DMS79 (cell line): ENCODE data around the gene TMEM167A.
"Not testable (repeated sequence)": the region's sequence is repeated elsewhere in the genome, so short reads cannot be mapped to it uniquely, and the experiment has no call there.

Source experiments
- DNase-seq: peaks from one replicate; lab custom pipeline; 2025; lab: John Stamatoyannopoulos, UW

The TMEM167A gene

DNA sequence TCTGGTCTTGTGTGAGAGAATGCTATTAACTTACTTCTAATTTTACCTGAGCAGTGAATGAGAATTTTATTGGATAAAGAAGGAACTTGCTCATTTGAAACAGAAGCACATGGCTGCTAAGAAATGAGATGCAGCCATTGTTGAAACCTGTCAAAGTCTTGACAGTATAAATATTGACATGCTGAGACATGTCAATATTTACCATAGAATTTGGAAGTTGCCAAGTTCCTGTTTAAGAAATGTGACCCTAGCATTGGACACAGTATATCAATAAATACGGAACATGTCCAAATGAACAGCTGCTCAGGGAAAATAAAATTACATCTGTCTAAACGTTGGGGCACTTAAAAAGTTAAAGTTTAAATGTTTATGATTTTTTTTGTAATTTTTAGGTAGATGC is 7.9 kb upstream of the TMEM167A start:
- no peak for DNase-seq

DNA sequence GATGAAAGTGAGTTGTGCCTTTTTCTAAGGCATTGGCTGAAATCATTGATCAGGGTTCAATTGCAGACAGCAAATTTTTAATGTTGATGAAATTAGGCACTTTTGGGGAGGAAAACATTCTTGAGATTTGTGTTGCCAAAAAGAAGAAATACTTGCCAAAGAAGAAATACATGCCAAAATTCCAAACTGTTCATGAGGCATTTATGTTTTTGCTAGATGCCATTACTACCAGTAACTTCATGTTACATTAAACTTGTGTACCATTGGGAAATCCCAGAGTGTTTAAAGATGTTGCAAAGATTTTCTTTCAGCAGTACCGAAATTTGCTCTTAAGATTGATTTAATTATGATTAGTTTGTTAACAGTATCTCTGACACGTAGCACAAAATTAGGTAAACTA is 7.1 kb upstream of the TMEM167A start:
- no peak for DNase-seq

DNA sequence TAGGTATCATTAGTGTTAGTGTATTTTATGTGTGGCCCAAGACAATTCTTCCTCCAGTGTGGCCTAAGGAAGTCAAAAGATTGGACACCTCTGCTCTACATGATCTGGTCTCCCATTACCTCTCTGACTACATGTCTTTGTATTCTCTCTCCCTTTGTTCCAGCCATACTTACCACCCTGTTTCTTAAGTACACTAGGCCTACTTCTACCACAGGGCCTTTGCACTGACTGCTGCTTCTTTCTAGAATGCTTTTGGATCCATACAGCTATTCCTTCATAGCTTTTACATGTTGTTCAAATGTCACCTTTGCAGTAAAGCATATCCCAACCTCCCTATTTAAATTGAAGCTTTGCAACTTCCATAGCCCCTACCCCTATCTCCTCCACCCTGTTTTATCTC is 5.6 kb upstream of the TMEM167A start:
- no peak for DNase-seq

DNA sequence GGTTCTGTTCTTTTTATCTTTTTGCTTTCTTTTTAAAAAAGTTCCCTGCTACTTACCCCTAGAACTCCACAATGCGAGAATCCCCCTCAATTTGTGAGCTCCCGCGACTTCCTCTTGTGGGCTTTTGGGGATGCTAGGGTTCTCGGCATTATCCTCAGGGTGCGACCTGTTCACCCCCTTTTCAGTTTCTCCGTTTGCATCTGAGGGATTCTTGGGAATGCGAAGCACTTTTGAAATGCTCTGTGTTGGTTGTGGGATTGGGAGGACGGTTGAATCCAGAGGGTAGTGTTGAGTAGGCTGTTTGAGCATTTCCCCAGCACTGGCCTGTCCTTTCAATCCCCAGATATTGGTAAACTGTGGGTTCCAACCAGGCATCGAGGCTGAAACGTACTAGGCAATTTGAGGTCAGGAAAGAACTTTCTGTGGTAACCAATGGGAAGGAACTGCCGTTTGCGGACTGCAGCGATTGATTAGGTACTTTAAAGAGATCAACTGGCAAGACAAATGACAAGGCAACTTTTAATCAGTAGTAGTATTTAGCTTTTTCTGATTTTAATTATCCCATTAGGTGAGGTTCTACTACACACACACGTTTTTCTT is 568 bp upstream of the TMEM167A start:
- DNase-seq = no peak

DNA sequence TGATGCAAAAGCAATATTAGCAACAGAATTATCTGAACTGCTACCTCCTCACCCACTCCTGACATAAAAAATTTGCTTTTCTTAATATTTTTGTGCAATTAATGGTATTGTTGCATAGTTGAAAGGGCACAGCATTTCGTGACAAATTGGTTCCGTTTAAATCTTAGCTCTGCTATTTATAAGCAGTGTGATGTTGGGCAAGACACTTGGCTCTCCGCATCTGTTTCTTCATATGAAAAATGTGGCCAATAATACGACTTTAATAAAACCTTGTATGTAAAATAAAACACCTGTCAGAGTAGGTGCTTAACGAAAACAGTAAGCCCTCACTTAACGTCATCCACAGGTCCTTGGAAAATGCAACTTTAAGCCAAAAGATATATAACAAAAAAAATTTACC is 4.2 kb downstream of the TMEM167A start:
- no peak for DNase-seq

DNA sequence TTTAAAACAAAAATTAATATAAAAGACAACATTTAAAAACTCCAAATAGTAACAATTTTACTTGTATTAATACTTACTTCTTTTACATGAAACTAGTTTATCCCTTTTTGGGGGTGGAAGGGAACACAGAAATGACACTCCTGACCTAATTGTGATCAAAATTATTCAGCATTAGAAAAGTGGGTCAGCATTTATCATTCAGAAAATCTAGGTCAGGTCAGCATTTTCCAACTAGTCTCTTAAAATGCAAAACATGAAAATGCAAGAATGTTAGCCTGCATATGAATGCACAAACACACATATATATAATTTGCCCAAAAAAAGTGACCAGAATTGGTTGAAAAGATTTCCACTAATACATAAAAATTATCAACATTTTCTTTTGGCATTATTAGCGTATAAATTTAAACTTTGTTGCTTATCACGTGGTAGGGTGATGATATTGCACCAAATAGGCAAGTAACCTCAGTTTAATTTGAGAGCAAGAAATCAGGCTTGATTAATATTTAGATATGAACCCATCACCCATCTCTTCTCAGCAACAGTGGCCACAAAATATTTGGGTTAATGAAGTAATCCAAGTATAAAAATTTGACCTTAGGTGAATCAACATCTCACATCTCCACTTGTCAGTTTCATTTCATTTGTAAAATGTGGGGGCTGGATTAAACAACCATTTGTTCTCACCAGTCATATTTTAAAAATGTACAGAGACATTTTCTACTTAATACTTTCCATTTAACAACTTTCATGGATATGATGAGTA is 5.7 kb downstream of the TMEM167A start:
- DNase-seq = no peak

DNA sequence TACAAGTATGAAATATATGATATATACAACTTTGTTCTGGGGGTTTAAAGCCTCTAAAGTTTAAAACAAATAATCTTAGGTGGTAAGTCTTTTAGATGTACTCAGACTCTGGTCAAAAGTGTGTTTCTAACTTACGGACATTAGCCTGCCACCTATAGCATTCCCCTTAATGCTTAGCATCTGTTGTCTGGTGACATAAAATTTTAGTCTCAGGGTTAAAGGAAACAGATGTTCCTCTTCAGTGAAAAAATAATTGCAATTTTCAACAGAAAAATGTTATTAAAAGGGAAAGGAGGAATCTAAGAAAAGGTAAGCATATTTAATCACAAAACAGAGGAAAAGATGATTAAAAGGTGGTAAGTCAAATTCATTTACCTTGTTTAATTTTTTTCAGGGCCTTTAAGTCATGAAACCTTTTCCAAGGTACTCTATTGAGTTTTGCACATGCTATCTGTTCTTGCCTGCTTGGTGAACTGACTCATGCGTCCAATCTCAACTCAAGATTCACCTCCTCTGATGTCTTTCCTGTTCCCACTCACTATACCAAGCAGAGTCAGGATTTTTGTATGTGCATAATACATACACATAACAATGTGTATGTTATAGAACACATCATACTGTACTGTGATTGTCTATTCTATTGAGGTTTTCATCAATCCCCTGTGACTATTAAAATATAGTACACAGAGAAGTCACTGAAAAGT is 7.9 kb downstream of the TMEM167A start:
- no peak for DNase-seq

DNA sequence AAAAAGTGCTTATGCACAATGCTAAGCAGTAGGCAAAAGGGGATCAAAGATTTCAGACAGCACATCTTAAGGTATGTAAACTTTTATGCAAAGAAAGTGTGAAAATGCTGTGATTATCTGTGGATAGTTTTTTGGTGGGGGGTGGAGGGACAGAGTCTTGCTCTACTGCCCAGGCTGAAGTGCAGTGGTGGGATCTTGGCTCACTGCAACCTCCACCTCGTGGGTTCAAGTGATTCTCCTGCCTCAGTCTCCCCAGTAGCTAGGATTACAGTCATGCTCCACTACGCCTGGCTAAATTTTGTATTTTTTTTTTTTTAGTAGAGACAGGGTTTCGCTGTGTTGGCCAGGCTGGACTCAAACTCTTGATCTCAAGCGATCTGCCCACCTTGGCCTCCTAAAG is 9.8 kb downstream of the TMEM167A start:
- DNase-seq = not testable (repeated sequence)

DNA sequence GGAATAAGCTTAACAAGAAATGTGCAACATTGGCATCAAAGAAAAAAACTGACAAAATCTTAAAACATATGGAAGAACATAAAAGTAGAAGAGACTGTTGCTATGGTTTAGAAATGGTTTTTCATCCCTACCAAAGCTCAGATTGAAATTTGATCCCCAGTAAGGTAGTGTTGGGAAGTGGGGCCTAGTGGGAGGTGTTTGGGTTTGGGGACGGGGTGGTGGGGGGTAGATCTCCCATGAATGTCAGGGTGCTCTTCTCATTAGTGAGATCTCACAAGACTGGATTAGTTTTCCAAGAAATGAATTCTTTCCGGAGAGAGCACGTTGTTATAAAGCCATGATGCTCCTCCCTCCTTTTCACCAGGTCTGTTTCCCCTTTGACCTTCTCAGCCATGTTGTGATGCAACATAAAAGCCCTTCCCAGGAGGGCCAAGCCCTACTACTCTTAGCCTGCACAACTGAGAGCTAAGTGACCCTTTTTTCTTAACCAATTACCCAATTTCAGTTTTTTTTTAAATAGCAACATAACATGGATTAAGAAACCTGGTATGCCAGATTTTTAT is 10.6 kb downstream of the TMEM167A start:
- DNase-seq = no peak

DNA sequence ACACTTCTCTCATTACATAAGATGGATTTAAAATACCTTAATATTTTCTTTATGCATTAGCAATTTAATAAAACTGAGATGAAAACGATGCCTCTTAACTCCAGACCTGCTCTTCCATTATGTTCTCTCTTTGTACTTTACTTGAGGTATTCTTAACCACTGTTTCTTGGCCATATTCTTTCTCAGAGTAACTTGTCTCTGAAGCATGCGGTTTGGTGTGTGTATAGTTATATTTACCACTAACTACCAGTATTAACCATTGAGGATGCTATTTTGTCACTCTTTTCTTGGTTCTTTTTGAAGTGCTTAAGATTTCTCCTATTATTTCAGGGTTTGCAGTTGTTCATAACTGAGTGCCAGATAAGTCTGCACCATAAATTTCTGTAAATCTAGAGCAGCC is 17.9 kb downstream of the TMEM167A start:
- no peak for DNase-seq

DNA sequence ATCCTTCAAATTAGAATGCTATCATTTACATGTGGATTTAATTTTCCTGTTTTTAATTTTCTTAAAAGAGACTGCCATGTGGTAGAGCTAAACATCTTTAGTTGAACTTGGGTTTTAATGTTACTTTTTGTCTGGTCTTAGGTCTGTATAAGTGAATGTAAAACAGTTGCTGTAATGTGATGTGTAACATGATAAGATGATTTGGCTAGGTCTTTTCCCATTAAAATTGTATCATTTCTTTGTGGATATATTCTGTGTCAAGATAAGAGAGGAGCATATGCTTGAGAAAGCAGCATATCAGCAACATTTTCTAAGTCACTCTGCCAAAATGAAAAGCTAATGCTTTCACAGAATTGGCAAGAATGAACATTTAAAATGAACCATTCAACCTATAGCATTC is 18.5 kb downstream of the TMEM167A start:
- no peak for DNase-seq

DNA sequence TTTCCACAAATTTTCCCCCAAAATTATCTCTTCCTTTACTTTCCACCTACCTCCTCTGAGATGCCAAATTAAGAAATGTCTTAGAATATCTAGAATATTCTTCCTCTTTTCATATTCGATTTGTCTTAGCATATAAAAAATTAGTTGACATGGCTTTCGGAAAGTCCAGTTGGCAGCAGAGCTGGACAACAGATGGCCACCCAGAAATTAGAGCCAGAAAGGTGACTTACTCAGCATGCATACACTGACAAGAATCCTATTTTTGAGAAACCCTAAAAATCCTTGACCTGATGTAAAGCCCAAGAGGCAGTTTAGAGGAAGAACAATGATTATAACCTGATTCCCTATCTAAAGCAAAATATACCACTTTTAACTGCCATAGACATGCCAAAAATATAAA is 22.0 kb downstream of the TMEM167A start:
- no peak for DNase-seq

DNA sequence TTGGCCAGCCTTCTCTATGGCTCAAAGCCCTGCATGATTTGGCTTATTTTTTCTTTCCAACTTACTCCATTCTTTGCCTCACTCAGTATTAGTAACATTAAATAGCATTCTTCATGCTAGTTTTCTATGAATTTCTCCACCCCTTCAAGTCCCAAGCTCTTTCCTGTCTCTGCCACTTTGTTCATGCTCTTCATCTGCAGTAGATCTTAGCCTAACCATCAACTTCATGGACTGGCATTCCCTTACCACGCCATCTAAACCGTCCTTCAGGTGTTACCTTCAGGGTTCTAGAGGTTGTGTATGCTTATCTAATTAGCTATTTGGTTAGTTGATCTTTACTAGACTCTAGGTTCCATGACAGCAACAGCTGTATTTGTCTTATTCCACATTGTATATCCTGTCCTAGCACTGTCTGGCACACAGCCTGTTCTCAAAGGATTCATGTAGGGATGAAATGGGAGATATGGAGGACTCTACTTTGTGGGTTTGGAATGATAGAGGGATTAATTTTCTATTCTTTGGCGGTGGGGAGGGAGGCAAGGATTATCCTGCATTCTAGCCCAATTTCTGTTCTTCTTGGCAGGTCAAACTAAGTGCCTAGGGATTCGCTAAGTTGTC is 26.4 kb downstream of the TMEM167A start:
- DNase-seq = no peak

DNA sequence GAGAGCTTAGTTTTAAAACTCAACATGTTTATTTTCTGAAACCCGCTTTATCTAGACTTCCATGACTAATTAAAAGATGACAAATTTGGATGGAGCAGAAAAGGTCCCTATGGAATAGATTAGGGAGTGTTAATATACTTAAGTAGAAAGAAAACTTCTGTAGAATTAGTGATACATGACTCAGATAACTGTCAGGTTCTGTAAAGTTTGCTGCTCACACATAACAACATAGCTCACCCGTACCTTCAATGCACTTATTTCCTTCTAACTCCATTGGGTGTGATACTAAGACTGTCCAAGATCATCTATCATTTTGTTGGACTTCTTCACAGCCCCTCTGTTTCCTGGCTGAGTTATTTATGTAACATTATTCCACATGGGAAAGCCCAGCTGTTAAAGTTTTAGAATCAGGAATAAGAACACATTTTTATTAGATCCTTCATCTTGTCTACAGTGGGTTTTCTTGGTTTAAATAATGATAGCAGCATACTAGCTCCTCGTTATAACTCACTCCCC is 27.8 kb downstream of the TMEM167A start:
- DNase-seq = no peak

DNA sequence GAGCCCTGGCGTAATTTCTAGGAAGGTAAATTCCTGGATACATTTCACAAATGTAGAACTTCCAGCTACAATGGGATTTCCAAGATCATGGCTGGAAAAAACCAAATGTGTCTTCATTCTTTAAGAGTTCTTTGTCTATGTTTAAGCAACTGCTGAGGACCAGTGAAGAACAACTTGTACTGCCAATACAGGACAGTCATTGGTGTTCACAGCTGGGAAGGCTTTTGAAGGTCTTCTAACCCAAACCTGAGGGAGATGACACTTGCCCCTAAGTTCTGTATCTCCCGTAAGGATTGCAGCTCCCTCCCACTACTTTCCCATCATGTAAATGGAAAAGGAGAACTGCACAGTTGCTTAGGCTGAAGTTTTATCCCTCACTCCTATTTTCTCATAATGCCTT is 28.4 kb downstream of the TMEM167A start:
- no peak for DNase-seq

DNA sequence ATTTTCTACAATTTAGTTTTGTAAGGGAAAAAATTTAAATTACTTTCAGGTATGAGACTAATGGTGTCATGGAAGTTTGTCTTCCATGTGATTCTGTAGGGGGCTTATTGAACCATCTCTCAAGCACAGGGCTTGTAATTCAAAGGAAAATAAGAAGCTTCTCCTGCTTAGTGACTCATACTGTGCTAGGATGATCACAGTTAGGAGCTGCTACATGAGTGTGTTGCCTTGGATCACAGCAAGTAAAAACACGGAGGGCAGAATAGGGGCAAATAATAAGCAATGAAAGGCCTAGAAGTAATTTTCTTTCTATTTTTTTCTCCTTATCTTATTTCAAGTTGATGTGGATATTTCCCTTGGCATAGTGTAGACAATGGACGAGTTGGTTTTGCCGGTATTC is 28.9 kb downstream of the TMEM167A start:
- DNase-seq = no peak

DNA sequence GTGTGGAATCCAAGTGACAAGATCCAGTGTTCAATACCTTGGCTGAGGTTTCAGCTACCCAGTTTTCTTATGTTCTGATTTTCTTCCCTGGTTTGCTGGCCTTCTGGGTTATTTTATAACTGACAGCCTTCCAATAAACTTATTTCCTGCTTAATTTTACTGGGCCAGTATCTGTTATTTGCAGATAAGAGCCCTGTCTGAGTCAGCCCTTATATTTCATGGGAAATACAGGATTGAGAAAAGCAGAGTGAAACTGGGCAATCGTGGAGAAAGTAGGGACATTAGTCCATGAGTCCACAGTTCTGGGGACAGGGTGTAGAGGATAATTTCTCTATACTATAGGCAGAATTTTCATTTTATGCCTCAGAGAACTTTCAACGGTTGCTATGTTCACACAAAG is 32.3 kb downstream of the TMEM167A start:
- no peak for DNase-seq

DNA sequence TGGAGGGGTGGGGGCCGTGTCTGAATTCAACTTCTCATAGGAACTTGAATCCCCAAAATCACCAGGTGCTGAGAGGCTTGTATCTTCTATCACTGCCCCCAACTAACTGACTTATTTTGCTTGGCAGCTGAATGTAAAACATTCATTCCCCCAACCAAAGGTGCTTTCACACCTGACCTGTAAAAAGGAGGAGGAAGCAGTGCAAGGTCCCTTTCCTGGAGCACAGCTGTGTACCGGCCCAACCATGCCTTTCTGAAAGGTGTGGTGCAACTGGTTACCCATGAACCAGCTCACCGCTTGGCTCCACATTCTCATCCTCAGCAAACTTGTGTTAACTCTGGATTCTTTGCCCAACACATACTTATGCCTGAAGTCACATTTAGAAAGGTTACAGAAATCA is 34.7 kb downstream of the TMEM167A start:
- no peak for DNase-seq

DNA sequence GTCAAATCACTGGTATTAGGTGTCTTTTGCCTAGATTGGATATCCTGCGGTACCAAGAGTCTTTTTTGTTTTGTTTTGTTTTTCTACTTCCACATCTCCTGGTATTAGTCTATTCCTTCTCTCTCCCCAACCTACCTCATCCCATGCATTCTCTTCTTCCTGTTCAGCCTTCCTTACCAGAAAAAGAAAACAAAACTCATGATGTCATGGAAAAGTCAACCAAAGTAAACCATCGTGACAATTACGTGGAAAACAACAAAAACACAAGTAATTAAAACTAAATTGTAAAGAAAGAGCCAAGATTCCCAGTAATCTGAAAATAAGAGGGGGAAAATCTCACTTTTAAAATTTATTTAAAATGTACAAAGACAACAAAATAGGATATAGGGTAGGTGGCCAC is 38.3 kb downstream of the TMEM167A start:
- no peak for DNase-seq

DNA sequence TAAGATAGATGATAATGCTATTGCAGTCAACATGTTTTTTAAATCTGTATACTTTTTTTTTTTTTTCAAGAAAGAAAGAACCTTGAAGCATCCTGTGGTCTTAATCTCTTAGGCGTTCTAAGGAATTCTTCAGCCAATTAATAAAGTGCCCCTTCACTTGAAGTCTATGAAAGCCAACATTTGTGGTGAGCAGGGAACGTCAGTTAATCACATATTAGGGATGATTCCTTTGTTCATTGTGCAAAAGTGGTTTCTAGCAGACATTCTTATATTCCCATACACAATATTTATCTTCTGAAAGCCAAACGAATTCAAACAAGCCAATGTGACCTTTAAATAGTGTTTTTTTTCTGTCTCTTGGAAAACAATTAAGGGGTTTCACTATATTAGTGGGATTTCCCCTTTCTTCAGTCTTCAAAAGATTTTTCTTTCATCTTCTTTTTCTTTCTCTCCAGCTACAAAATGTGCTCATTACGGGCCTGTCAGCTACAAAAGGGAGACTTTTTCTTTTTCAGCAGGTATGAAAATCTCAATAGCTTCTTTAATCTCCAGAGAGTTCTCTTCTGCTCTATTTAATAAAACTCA is 40.1 kb downstream of the TMEM167A start:
- DNase-seq = no peak

DNA sequence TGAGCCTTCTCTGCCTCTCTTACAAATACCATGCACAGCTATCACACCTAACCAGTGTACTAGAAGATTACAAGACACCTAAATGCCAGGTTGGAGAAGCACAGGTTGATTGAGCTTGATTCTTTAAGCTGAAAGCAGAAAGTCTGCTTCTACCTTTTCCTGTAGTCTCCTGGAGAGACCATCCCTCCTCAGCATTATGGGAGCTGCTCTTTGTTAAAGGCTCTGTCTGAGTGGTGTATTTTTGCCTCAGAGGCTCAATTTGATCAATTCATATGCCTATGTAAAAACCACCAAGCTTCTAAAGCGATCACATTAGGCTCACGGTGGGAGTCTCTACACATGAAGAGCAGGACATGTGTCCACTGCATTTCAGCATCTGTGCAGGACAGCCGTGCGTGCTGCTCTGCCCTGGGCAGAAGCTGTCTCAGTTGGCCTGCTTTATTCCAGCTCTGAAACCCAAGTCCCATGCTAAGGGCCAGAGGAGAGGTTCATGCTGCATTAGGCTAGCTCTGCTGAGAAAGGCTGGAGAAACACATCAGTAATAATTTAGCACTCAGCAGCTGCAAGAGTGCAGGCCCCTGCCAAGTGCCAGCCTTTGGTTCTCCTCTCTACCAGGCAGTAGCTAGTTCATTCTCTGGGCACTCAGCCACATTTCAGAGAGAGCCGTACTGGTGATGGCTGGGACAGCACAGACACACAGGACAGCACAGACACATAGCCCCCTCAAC is 41.7 kb downstream of the TMEM167A start:
- peak; percentile 54 for DNase-seq
